RWPE1 (cell line): ENCODE measurements around the gene MED12L.

Source experiments
- CTCF ChIA-PET: fragments of 350-600 bp; sonication (Branson Sonifier 250); formaldehyde crosslinking; extraction: SDS; loops from one replicate; lab custom pipeline; 2021; lab: Yijun Ruan, JAX
- POLR2A ChIA-PET: fragments of 400-600 bp; formaldehyde crosslinking; extraction: SDS; loops from one replicate; lab custom pipeline; 2020; ENCODE audit warnings: antibody characterized with exemption; ENCODE audit not compliant: low non-redundant PET; lab: Yijun Ruan, JAX
- DNase-seq: peaks from one replicate; pipeline ENCODE4 v3.0.0; 2012; ENCODE audit warnings: low spot score
- H3K27ac ChIP-seq: fragments of 450-650 bp; 2 replicates; pipeline ENCODE4 v1.5.1; 2017
- CTCF ChIP-seq: fragments of 450-650 bp; conservative IDR thresholded peaks from 2 replicates; pipeline ENCODE4 v1.5.1; 2017; ENCODE audit warnings: low read depth, mild to moderate bottlenecking

The MED12L gene

GRCh38 chr3:151192545-151192944 is 107.1 kb downstream of the MED12L start:
- no peak for TF ChIP-seq CTCF
- DNase-seq, result no peak
- POLR2A ChIA-PET, result no interaction called here
- CTCF ChIA-PET, result no interaction called here
- no peak overlapping the region for H3K27ac ChIP-seq

GRCh38 chr3:151195826-151196225 is 110.4 kb downstream of the MED12L start:
- POLR2A ChIA-PET, result no interaction called here
- CTCF ChIA-PET, result no interaction called here

GRCh38 chr3:151196434-151196833 is 111.0 kb downstream of the MED12L start:
- CTCF ChIA-PET, result no interaction called here
- POLR2A ChIA-PET, result no interaction called here
- H3K27ac ChIP-seq, result no peak overlapping the region
- TF ChIP-seq CTCF, result no peak
- no peak for DNase-seq

More at GRCh38 chr3:151195826-151196225, 110.4 kb downstream of the MED12L start:
- DNase-seq, result no peak
- no peak overlapping the region for H3K27ac ChIP-seq
- TF ChIP-seq CTCF, result no peak

GRCh38 chr3:151197228-151197627 is 111.8 kb downstream of the MED12L start:
- POLR2A ChIA-PET, result no interaction called here
- DNase-seq, result no peak
- TF ChIP-seq CTCF, result no peak
- CTCF ChIA-PET, result interaction anchor here (0.6 kb wide), 1 partner anchor 1210 kb away, joined by 3 read pairs; no protein-coding TSS in a partner anchor
- no peak overlapping the region for H3K27ac ChIP-seq

GRCh38 chr3:151197981-151198767 is 112.7 kb downstream of the MED12L start:
- ChIA-PET CTCF (interaction anchor here (0.6 kb wide), 1 partner anchor 22 kb away, joined by 5 read pairs; no protein-coding TSS in a partner anchor), POLR2A (interaction anchor here (0.6 kb wide), 1 partner anchor 9 kb away, joined by 4 read pairs; no protein-coding TSS in a partner anchor)
- H3K27ac ChIP-seq, result no peak overlapping the region

GRCh38 chr3:151198849-151199248 is 113.4 kb downstream of the MED12L start:
- CTCF ChIA-PET, result no interaction called here
- no peak for DNase-seq
- POLR2A ChIA-PET, result no interaction called here

More at GRCh38 chr3:151197981-151198767, 112.7 kb downstream of the MED12L start:
- DNase-seq, result no peak
- TF ChIP-seq CTCF, result no peak

More at GRCh38 chr3:151198849-151199248, 113.4 kb downstream of the MED12L start:
- H3K27ac ChIP-seq, result no peak overlapping the region
- TF ChIP-seq CTCF, result no peak
